BLaER1 (cell line): ENCODE measurements around the gene ASCL5.

Experiments
- H3K27ac ChIP-seq: shearing (Covaris generic); formaldehyde crosslinking; 2 replicates; pipeline ENCODE4 v1.8.1; 2022
- H3K27me3 ChIP-seq: shearing (Covaris generic); formaldehyde crosslinking; 2 replicates; pipeline ENCODE4 v1.8.1; 2022
- H3K36me3 ChIP-seq: shearing (Covaris generic); formaldehyde crosslinking; 2 replicates; pipeline ENCODE4 v1.8.1; 2022
- H3K4me1 ChIP-seq: shearing (Covaris generic); formaldehyde crosslinking; 2 replicates; pipeline ENCODE4 v1.8.1; 2022
- H3K4me2 ChIP-seq: shearing (Covaris generic); formaldehyde crosslinking; 2 replicates; pipeline ENCODE4 v1.8.1; 2022
- H3K4me3 ChIP-seq: shearing (Covaris generic); formaldehyde crosslinking; 2 replicates; pipeline ENCODE4 v1.8.1; 2022
- H3K9ac ChIP-seq: shearing (Covaris generic); formaldehyde crosslinking; 2 replicates; pipeline ENCODE4 v1.8.1; 2022
- H3K9me3 ChIP-seq: shearing (Covaris generic); formaldehyde crosslinking; 2 replicates; pipeline ENCODE4 v1.8.1; 2022
- H4K20me1 ChIP-seq: shearing (Covaris generic); formaldehyde crosslinking; 2 replicates; pipeline ENCODE4 v1.8.1; 2022
- Cebpa-rat ChIP-seq: shearing (Covaris generic); IDR thresholded peaks from 2 replicates; pipeline ENCODE4 v1.8.1; 2022

The ASCL5 gene

DNA sequence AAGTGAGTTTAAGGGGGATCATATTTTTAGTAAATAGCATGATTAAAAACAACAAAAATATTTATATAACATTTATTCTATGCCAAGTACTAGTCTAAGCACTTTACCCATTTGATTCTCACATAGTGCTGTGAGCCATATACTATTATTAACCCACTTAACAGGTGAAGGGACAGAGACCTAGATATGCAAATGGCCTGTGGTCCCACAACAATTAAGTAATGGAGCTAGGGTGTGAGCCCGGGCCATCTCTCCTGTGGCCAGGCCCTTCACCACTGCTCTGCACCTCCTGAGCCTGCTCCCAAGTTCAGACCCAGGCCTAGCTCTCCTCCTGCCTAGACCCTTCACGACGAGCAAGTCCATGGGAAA is 537 bp downstream of the ASCL5 start:
- H3K9ac ChIP-seq: no peak overlapping the region
- H3K36me3 ChIP-seq: no peaks in the 10 kb centered on the region
- no peak overlapping the region for H3K4me3 ChIP-seq
- no peaks in the 10 kb centered on the region for H3K27me3 ChIP-seq
- H3K27ac ChIP-seq: peak overlapping the region; percentile 94
- no peaks in the 10 kb centered on the region for H4K20me1 ChIP-seq
- H3K4me1 ChIP-seq: peaks cover 83% of the 10 kb centered on the region
- H3K9me3 ChIP-seq: no peaks in the 10 kb centered on the region
- no peak for TF ChIP-seq Cebpa-rat
- peak overlapping the region; percentile 93 for H3K4me2 ChIP-seq

DNA sequence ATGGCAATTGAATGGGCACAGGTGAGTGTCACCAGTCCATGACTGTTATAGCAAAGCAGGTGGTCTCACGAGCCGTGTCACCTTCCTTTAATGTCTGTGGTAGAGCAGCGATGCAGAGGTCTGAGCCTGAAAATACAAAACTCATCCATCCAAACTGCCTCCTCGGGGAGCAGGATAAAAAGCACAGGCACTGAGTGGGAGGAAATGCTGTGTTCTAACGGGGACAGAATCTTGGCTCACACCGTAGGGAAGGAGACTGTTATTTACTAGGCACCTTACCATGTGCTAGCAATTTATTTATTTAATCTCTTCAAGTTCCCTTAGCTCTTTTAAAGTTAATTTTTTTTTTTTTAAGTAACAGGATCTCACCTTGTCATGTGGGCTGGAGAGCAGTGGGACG is 1.2 kb downstream of the ASCL5 start:
- no peak for TF ChIP-seq Cebpa-rat

DNA sequence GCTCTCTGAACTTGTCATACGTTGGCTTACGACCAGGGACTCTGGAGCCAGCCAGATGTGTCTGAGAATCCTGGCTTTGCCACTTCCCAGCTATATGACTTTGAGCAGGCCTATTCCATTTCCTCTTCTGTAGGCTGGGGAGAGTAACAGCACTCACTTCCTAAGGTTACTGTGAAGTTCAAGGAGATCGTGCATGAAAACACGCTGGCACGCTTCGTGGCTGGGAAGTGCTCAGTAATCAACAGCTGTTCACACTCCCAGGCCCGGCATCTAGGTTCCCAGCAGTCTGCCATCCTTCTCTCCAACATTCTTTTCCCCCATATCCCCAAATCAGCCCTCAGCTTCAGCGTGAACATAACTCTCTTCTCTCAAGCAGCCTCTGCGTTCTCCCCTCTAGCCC is 2.0 kb downstream of the ASCL5 start:
- Histone ChIP-seq H3K9ac (no peak overlapping the region), H3K4me2 (peak overlapping the region; percentile 93), H3K4me1 (peaks cover 89% of the 10 kb centered on the region), H3K4me3 (no peak overlapping the region), H3K36me3 (no peaks in the 10 kb centered on the region), H4K20me1 (no peaks in the 10 kb centered on the region), H3K27ac (no peak overlapping the region; the same call in 1 of the 2 replicates), H3K9me3 (no peaks in the 10 kb centered on the region), H3K27me3 (no peaks in the 10 kb centered on the region)
- TF ChIP-seq Cebpa-rat: no peak

More for the DNA sequence above, 1.2 kb downstream of the ASCL5 start:
- no peaks in the 10 kb centered on the region for H3K27me3 ChIP-seq
- no peak overlapping the region for H3K9ac ChIP-seq
- H3K4me3 ChIP-seq: no peak overlapping the region
- H3K27ac ChIP-seq: no peak overlapping the region
- no peaks in the 10 kb centered on the region for H4K20me1 ChIP-seq
- H3K4me1 ChIP-seq: peaks cover 86% of the 10 kb centered on the region
- H3K9me3 ChIP-seq: no peaks in the 10 kb centered on the region
- H3K4me2 ChIP-seq: peak overlapping the region; percentile 93
- H3K36me3 ChIP-seq: no peaks in the 10 kb centered on the region

DNA sequence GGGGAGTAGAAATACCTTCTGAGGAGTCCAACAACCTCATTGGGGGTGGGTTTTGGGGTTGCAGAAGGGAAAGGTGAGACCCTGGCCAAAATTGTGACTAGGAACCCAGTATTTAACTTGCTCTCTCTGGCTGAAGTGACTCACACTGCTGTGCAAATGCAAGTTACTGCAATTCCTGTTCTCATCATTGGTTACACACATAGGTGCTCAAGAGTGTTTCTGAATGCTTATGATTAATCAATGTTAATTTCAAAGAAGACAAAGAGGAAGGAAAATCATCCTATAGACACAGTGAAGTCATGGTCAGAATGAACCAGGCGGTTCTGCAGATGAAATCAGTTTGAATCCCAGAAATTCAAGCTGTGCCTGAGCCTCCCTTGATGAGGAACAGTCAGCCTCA is 3.1 kb downstream of the ASCL5 start:
- H3K4me3 ChIP-seq: no peak overlapping the region
- H3K9me3 ChIP-seq: no peaks in the 10 kb centered on the region
- H3K36me3 ChIP-seq: no peaks in the 10 kb centered on the region
- H3K4me1 ChIP-seq: peaks cover 89% of the 10 kb centered on the region
- H3K27ac ChIP-seq: no peak overlapping the region
- H3K9ac ChIP-seq: no peak overlapping the region
- no peak for TF ChIP-seq Cebpa-rat
- H4K20me1 ChIP-seq: no peaks in the 10 kb centered on the region
- peak overlapping the region; percentile 93 for H3K4me2 ChIP-seq
- H3K27me3 ChIP-seq: no peaks in the 10 kb centered on the region

DNA sequence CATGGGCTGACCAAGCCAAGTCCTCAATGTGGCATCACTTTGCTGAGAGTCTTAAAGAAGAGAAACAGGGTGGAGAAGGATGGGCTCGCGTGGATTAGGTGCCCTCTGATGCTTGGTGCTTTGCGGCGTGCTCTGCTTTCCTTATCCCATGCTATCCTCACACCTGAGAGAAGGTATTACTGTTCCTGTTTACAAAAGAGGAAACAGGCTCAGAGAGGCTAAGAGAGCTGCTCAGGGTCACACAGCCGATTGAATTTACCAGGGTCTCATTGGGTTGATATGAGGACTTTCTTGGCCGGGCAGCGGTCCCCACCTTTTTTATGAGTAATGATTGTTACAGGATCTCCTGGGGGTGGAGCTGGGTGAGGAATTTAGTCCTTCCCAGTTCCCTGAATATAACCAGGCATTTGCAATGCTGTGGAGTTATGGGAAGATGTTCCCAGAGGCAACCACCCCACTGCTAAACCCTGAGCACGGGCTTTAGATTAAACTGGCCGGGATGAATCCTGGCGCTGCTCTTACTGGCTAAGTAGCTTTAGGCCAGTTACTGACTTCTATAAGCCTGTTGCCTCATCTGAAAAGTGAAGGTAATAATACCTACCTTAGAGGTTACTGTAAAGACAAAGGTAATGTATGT is 4.5 kb downstream of the ASCL5 start:
- TF ChIP-seq Cebpa-rat: no peak
- no peaks in the 10 kb centered on the region for H3K27me3 ChIP-seq

DNA sequence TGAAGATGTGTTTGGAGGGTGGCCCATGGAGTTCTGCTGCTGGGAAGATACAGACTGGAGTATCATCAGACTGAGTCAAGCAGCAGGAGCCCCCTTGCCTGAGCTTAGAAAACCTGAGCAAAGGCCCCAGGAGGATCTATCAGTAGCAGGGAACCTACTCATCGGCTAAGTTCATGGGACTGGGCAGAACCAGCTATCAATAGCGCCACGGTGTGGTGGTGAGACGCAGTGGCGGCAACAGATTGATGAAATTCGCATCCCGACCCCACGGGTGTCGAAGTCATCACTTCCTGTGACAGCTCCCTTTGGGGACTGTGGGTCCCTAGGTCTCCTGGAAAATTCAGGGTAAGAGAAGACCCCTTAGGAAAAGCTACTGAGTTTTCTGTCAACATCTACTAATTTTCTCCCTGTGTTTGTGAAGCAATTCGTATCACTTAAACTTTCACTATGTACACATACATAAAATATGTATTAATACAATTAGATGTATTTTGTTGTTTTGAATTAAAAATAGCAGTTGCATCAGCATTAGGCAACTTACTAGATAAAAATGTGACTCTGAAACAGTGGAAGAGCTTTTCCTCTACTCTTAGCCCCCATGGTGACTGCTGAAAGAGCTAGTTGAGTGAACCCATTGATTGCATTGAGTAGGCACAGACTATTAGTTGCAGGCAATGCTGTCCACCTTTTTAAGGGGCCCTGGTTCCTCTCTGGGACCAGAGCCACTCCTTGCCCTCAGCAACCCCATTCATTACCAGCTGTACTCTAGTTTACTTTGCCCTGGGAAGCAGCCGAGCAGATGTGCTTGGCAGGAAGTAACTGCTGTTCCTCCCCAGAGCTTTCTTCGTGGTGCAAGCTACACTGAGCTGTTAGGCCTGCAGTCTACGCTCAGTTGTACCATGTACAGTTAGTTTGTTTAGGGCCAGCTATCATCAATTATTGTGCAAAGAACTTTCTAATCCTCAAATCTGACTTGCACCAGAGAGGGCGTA is 7.5 kb downstream of the ASCL5 start:
- Histone ChIP-seq H3K27ac (peak overlapping the region; percentile 85), H3K36me3 (peaks cover 10% of the 10 kb centered on the region; the same call in 1 of the 2 replicates), H3K27me3 (no peaks in the 10 kb centered on the region), H3K4me2 (peak overlapping the region; percentile 78), H3K4me3 (peak overlapping the region; percentile 2; the same call in 1 of the 2 replicates), H3K9ac (peak overlapping the region; percentile 36), H3K4me1 (peaks cover 77% of the 10 kb centered on the region), H3K9me3 (no peaks in the 10 kb centered on the region), H4K20me1 (no peaks in the 10 kb centered on the region)
- TF ChIP-seq Cebpa-rat: no peak

More for the DNA sequence above, 4.5 kb downstream of the ASCL5 start:
- no peak overlapping the region for H3K9ac ChIP-seq
- peaks cover 86% of the 10 kb centered on the region for H3K4me1 ChIP-seq
- peak overlapping the region; percentile 78 for H3K4me2 ChIP-seq
- H3K36me3 ChIP-seq: no peaks in the 10 kb centered on the region
- H3K4me3 ChIP-seq: no peak overlapping the region
- no peaks in the 10 kb centered on the region for H3K9me3 ChIP-seq
- H3K27ac ChIP-seq: peak overlapping the region; percentile 14; the same call in 1 of the 2 replicates
- H4K20me1 ChIP-seq: no peaks in the 10 kb centered on the region

DNA sequence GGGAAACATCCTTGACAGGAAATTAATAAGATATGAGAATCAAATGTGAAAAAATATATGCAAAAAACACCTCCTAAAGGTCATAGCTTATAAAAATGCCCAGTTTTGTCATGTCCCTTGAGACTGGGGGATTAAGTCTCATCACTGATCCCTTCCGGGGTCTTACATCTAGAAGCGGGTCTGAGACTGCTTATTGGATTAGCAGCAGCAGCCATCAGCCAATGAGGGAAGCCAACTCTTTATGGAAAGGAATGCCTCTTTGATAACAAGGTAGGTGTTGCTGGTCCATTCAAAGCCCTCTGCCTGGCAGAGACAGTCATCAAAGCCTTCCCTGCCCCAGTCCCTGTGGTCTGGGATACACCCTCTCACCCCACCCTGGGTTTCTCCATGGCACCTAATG is 10.9 kb downstream of the ASCL5 start:
- H3K4me2 ChIP-seq: peak overlapping the region; percentile 89
- no peaks in the 10 kb centered on the region for H3K27me3 ChIP-seq
- TF ChIP-seq Cebpa-rat: no peak

DNA sequence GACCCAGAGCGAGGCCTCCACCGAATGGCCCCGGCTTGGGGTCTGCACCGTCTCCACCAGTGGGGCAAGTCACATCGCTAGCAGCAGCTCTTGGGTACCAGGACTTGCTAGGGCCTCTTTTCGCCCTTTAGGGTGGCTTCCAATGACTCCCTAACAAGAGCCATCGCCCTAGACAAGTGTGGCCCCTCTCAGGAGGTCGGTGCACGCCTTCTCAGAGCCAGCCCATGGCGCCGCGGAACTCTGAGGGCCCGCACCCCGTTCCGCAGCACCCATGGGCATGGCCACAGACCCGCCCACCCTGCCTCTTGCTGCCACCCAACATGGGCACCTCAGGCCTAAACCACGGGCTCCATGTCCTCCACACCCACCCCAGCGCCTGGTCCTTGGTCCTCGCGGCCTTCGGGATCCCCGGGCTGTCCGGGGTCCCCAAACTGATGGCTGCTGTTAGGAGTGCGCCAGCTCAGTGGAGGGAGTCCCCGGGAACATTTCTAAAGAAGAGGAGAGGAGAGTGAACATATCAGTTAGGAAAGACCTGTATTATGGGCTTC is 11.5 kb downstream of the ASCL5 start:
- H3K27me3 ChIP-seq: no peaks in the 10 kb centered on the region
- H3K4me2 ChIP-seq: peak overlapping the region; percentile 89
- peak overlapping the region; percentile 71 for H3K4me3 ChIP-seq
- peak overlapping the region; percentile 55; the same call in 1 of the 2 replicates for H3K27ac ChIP-seq
- no peaks in the 10 kb centered on the region for H4K20me1 ChIP-seq
- no peak for TF ChIP-seq Cebpa-rat
- H3K4me1 ChIP-seq: peaks cover 72% of the 10 kb centered on the region
- H3K9me3 ChIP-seq: no peaks in the 10 kb centered on the region
- peaks cover 10% of the 10 kb centered on the region; the same call in 1 of the 2 replicates for H3K36me3 ChIP-seq
- H3K9ac ChIP-seq: 0 out of 2 replicates have a peak overlapping the region, but pooled peaks have one; percentile 81

More for the DNA sequence above, 10.9 kb downstream of the ASCL5 start:
- no peaks in the 10 kb centered on the region for H4K20me1 ChIP-seq
- H3K27ac ChIP-seq: no peak overlapping the region
- peaks cover 73% of the 10 kb centered on the region for H3K4me1 ChIP-seq
- no peak overlapping the region for H3K4me3 ChIP-seq
- peaks cover 10% of the 10 kb centered on the region; the same call in 1 of the 2 replicates for H3K36me3 ChIP-seq
- H3K9me3 ChIP-seq: no peaks in the 10 kb centered on the region
- no peak overlapping the region for H3K9ac ChIP-seq

DNA sequence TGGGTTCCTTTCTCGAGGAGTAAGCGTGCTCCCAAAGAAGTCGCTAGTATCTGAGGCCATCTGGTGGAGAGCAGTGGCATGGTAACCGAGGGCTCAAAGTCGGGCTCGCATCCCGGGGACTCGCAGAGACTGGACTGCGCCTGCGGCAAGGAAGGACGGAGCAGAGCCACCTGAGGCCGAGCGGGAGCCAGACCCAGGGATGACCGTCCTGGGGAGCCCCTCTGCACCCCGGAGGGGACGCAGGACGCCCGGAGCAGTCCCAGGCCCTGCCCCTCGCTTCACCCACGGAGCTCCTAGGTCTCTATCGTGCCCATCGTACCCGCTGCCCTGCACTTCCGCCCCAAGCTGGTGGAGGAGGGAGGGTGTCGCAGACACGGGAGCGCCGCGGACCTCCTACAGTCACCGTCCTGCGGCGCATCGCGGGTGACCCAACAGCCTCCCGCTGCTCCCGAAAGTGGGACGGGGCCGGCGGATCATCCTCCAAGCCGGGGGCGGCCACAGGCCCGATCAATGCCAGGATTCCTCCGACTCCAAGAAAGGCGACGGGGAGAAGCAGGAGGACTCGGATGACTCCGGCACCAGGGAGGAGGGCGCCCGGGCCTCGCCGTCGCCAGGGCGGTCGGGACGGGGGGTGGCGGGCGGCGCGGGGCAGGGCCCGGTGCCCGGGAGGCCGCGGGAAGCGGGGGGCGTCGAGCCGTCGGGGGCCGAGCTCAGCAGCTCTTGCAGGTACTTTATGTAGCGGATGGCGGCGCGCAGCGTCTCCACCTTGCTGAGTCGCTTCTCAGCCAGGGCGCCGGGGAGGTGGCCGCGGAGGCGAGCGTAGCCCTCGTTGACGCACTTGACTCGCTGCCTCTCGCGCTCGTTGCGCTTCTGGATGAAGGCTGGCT is 12.5 kb downstream of the ASCL5 start:
- peak overlapping the region; percentile 71 for H3K4me3 ChIP-seq
- H3K4me2 ChIP-seq: peak overlapping the region; percentile 89
- H3K9ac ChIP-seq: peak overlapping the region; percentile 81
- H3K27me3 ChIP-seq: no peaks in the 10 kb centered on the region
- peaks cover 10% of the 10 kb centered on the region; the same call in 1 of the 2 replicates for H3K36me3 ChIP-seq
- no peaks in the 10 kb centered on the region for H4K20me1 ChIP-seq
- H3K9me3 ChIP-seq: no peaks in the 10 kb centered on the region
- no peak for TF ChIP-seq Cebpa-rat
- H3K4me1 ChIP-seq: peaks cover 62% of the 10 kb centered on the region
- H3K27ac ChIP-seq: peak overlapping the region; percentile 83
